Measurements from ENCODE around the gene FILIP1L. TPM values are rescaled to one million over a fixed set of nuclear protein-coding genes. Genes with fewer than 3 reads are reported as not detected.

FILIP1L gene
- total and polyA plus RNA-seq, 2 of the 4 experiments (the other 2 are of a cell fraction) = 11.5 to 19.9 TPM

DNA sequence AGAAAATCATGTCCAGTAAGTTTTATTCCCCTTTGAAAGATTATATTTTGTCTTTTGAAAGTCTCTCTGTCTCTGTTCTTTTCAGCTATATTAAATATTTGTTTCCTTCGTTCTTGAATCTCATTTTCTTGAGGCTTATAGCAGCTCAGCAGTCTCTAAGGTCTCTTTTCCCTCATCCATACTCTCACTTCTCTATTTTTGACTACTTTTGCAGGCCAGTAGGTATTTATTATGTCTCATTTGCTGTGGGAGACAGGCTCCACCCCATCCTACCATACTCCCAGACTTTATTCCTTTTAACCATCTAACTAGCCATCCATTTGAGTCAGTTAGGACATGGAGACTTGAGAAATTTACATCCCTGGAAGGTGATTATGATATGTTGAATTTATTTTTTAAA, 71.0 kb downstream of the FILIP1L start:
- no peak overlapping the region for H3K4me2 ChIP-seq (ENCODE audit: low read depth, low read length)
- in situ Hi-C loops (cut with MboI; ENCODE audit: low sequenced_read_pairs) = no loop called here
- WGBS, 2 experiments (ENCODE audit: extremely low coverage in 2 of 2, insufficient read length in 1 of 2) = no CpG with 5 or more reads among the region's 1 CpG

More for the DNA sequence above, 71.0 kb downstream of the FILIP1L start:
- Histone ChIP-seq H3K27ac (ENCODE audit: insufficient read depth, low read length) (peak overlapping the region; percentile 90), H2BK20ac (ENCODE audit: low read depth, low read length) (peak overlapping the region; percentile 100), H3K36me3 (ENCODE audit: control insufficient read depth, insufficient read depth, low read length) (no peaks in the 10 kb centered on the region), H3K9me1 (ENCODE audit: insufficient read depth, low read length) (peaks cover 8% of the 10 kb centered on the region), H2AK9ac (replicated peaks; ENCODE audit: low read depth, low read length, poor library complexity) (no peak overlapping the region), H3K4me3 (ENCODE audit: insufficient read depth, low read depth, low read length) (no peak overlapping the region), H3K56ac (ENCODE audit: extremely low read depth, insufficient read depth, low read length) (peak overlapping the region; percentile 87), H2BK120ac (ENCODE audit: low read depth, low read length) (peak overlapping the region; percentile 98), H2AK5ac (ENCODE audit: low read depth, low read length) (peak overlapping the region; percentile 82; the same call in 1 of the 2 replicates), H4K91ac (ENCODE audit: insufficient read depth, low read depth, low read length) (peak overlapping the region; percentile 95), H2BK15ac (ENCODE audit: low read depth, low read length) (peak overlapping the region; percentile 95), H3K9ac (ENCODE audit: low read depth, low read length) (peak overlapping the region; percentile 35; the same call in 1 of the 2 replicates), H2BK5ac (ENCODE audit: low read depth, low read length, poor library complexity, severe bottlenecking) (peak overlapping the region; percentile 100), H4K20me1 (ENCODE audit: insufficient read depth, low read length) (no peaks in the 10 kb centered on the region), H3K4me1 (ENCODE audit: control insufficient read depth, insufficient read depth, low read length) (peaks cover 30% of the 10 kb centered on the region), H3K4ac (ENCODE audit: low read depth, low read length) (peak overlapping the region; percentile 97; the same call in 1 of the 2 replicates), H3K27me3 (ENCODE audit: control insufficient read depth, insufficient read depth, low read length) (peaks cover 1% of the 10 kb centered on the region; the same call in 1 of the 2 replicates), H3K79me1 (ENCODE audit: low read depth in 1 of 2, low read length in 2 of 2) (peaks cover 0 to 6% of the 10 kb centered on the region in 2 experiments; a peak in 3 of 4 replicates), H2AFZ (replicated peaks; ENCODE audit: low read length, poor library complexity) (no peak overlapping the region), H3K23ac (ENCODE audit: low read depth, low read length) (peak overlapping the region; percentile 99; the same call in 1 of the 2 replicates), H3K14ac (replicated peaks; ENCODE audit: low read depth, low read length) (peak overlapping the region; percentile 77; the same call in 1 of the 2 replicates), H3K9me3 (ENCODE audit: control insufficient read depth, insufficient read depth, low read length) (no peaks in the 10 kb centered on the region), H4K8ac (ENCODE audit: low read depth in 2 of 2, low read length in 2 of 2) (peak overlapping the region; percentile 77 to 96; a peak in 3 of 4 replicates), H4K5ac (ENCODE audit: low read depth, low read length) (peak overlapping the region; percentile 86; the same call in 1 of the 2 replicates), H3K18ac (ENCODE audit: low read depth, low read length) (peak overlapping the region; percentile 94)
- intact Hi-C loops (cut with micrococcal nuclease) = loop anchor here (5.0 kb wide), 1 partner anchor 91 kb away; no protein-coding TSS in a partner anchor
- ChIA-PET POLR2A (ENCODE audit: unreplicated experiment) (interaction anchor here (1.6 kb wide), 1 partner anchor 168 kb away, joined by 4 read pairs; no protein-coding TSS in a partner anchor), CTCF (interaction anchor here (0.6 to 1.9 kb wide), 2 partner anchors 148 to 211 kb away, joined by 3 to 7 read pairs; no protein-coding TSS in a partner anchor)
- DNase-seq (no peak), ATAC-seq (ENCODE audit: low read depth) (no peak)
- dilution Hi-C loops (cut with HindIII; ENCODE audit: low sequenced_read_pairs, unreplicated experiment) = no loop called here
- BruUV-seq (replicated peaks) = no TSS peak
- TF ChIP-seq, protein P1, sequence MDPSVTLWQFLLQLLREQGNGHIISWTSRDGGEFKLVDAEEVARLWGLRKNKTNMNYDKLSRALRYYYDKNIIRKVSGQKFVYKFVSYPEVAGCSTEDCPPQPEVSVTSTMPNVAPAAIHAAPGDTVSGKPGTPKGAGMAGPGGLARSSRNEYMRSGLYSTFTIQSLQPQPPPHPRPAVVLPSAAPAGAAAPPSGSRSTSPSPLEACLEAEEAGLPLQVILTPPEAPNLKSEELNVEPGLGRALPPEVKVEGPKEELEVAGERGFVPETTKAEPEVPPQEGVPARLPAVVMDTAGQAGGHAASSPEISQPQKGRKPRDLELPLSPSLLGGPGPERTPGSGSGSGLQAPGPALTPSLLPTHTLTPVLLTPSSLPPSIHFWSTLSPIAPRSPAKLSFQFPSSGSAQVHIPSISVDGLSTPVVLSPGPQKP (IDR thresholded peaks at IDR 0.05; ENCODE audit: borderline replicate concordance, low read depth, low read length) = no peak
- TF ChIP-seq BHLHE40 (IDR thresholded peaks at IDR 0.05; ENCODE audit: low read depth, low read length) = no peak
- TF ChIP-seq MAFK (IDR thresholded peaks at IDR 0.05; ENCODE audit: low read depth, low read length) = no peak
- no peak for TF ChIP-seq MXI1 (IDR thresholded peaks at IDR 0.05; ENCODE audit: borderline replicate concordance, low read depth, low read length)
- no peak for TF ChIP-seq POLR2A (IDR thresholded peaks at IDR 0.05; ENCODE audit: low read depth, low read length)
- TF ChIP-seq, protein P2, sequence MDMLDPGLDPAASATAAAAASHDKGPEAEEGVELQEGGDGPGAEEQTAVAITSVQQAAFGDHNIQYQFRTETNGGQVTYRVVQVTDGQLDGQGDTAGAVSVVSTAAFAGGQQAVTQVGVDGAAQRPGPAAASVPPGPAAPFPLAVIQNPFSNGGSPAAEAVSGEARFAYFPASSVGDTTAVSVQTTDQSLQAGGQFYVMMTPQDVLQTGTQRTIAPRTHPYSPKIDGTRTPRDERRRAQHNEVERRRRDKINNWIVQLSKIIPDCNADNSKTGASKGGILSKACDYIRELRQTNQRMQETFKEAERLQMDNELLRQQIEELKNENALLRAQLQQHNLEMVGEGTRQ (IDR thresholded peaks at IDR 0.05; ENCODE audit: low read depth, low read length) = no peak
- TF ChIP-seq CEBPB (IDR thresholded peaks at IDR 0.05; ENCODE audit: low read depth, low read length) = no peak
- TF ChIP-seq RAD21 (IDR thresholded peaks at IDR 0.05; ENCODE audit: low read length) = no peak

All from IMR-90 (cell line).